Measurements from ENCODE around the gene TBL2.

- TF ChIP-seq EZH2 (IDR thresholded peaks at IDR 0.05; ENCODE audit: insufficient read depth, poor library complexity, severe bottlenecking) (no peak), EZH2phosphoT487 (IDR thresholded peaks at IDR 0.05; ENCODE audit: insufficient read depth, low read depth) (no peak)
Observed at GRCh38 chr7:73626814-73627213, 48.4 kb upstream of the TBL2 start.
